ENCODE results near the gene TNFRSF18.

GRCh38 chr1:1199141-1199960 is 7.0 kb downstream of the TNFRSF18 start:
- TF ChIP-seq POLR2A (IDR thresholded peaks at IDR 0.05) (no peak), CTCF (IDR thresholded peaks at IDR 0.05) (no peak)

All from right lobe of liver (tissue), 4 donors.